Chondrocyte (in vitro differentiated cells): ENCODE data around the gene IFI27L1. TPM values are rescaled to one million over a fixed set of nuclear protein-coding genes. Genes with fewer than 3 reads are reported as not detected.

Experiments
- DNase-seq: peaks from one replicate; pipeline ENCODE4 v3.0.0; 2021; ENCODE audit warnings: mixed read lengths, low spot score
- H3K27ac Mint-ChIP-seq: one replicate; pipeline ENCODE4 v1.8.0; 2021; ENCODE audit warnings: mild to moderate bottlenecking, moderate library complexity, mixed read lengths; ENCODE audit not compliant: unreplicated experiment
- H3K27me3 Mint-ChIP-seq: 2 replicates; pipeline ENCODE4 v1.8.0; 2021; ENCODE audit warnings: low read depth, mixed read lengths
- H3K36me3 Mint-ChIP-seq: 2 replicates; pipeline ENCODE4 v1.8.0; 2021; ENCODE audit warnings: low read depth, mixed read lengths
- H3K4me1 Mint-ChIP-seq: 2 replicates; pipeline ENCODE4 v1.8.0; 2021; ENCODE audit warnings: low read depth, mild to moderate bottlenecking, mixed read lengths
- H3K4me3 Mint-ChIP-seq: one replicate; pipeline ENCODE4 v1.8.0; 2021; ENCODE audit warnings: mild to moderate bottlenecking, moderate library complexity, mixed read lengths; ENCODE audit not compliant: unreplicated experiment
- H3K9me3 Mint-ChIP-seq: 2 replicates; pipeline ENCODE4 v1.8.0; 2021; ENCODE audit warnings: low read depth, mixed read lengths
- CTCF ChIP-seq: fragments of 200-600 bp; sonication (generic); IDR thresholded peaks from 2 replicates; pipeline ENCODE4 v1.5.0; 2021; ENCODE audit warnings: antibody characterized with exemption, mild to moderate bottlenecking, moderate library complexity
- total RNA-seq: library from RNA; stranded (reverse); gene quantifications from 3 replicates; pipeline ENCODE4 v1.2.1, GENCODE V29; 2021

IFI27L1 gene
- total RNA-seq, 1 donor from 2014 or later: 33.6 TPM

- H3K27ac Mint-ChIP-seq: no peak overlapping the region
- H3K9me3 Mint-ChIP-seq: no peaks in the 10 kb centered on the region
- no peak for TF ChIP-seq CTCF
- no peak for DNase-seq
- H3K36me3 Mint-ChIP-seq: peaks cover 13% of the 10 kb centered on the region
- H3K4me1 Mint-ChIP-seq: peaks cover 20% of the 10 kb centered on the region
- H3K27me3 Mint-ChIP-seq: no peaks in the 10 kb centered on the region
- no peak overlapping the region for H3K4me3 Mint-ChIP-seq
These were observed 17.9 kb downstream of the IFI27L1 start for GRCh38 chr14:94099006-94099405.

GRCh38 chr14:94100847-94101246 is 19.7 kb downstream of the IFI27L1 start:
- Mint-ChIP-seq H3K27me3 (no peaks in the 10 kb centered on the region), H3K4me1 (peaks cover 20% of the 10 kb centered on the region), H3K4me3 (no peak overlapping the region), H3K36me3 (peaks cover 13% of the 10 kb centered on the region), H3K27ac (peak overlapping the region; percentile 81), H3K9me3 (no peaks in the 10 kb centered on the region)
- no peak for TF ChIP-seq CTCF
- DNase-seq: no peak

- Mint-ChIP-seq H3K27me3 (no peaks in the 10 kb centered on the region), H3K4me3 (no peak overlapping the region), H3K9me3 (no peaks in the 10 kb centered on the region), H3K27ac (no peak overlapping the region), H3K36me3 (peaks cover 13% of the 10 kb centered on the region), H3K4me1 (peaks cover 20% of the 10 kb centered on the region)
- DNase-seq: no peak
- TF ChIP-seq CTCF: no peak
These were observed 20.6 kb downstream of the IFI27L1 start for GRCh38 chr14:94101748-94102147.

GRCh38 chr14:94102768-94103482 is 21.8 kb downstream of the IFI27L1 start:
- H3K27ac Mint-ChIP-seq: no peak overlapping the region
- H3K36me3 Mint-ChIP-seq: peaks cover 8% of the 10 kb centered on the region
- no peaks in the 10 kb centered on the region for H3K9me3 Mint-ChIP-seq
- no peak overlapping the region for H3K4me3 Mint-ChIP-seq
- TF ChIP-seq CTCF: no peak
- H3K27me3 Mint-ChIP-seq: no peaks in the 10 kb centered on the region
- DNase-seq: no peak
- H3K4me1 Mint-ChIP-seq: peaks cover 20% of the 10 kb centered on the region

GRCh38 chr14:94103554-94104150 is 22.5 kb downstream of the IFI27L1 start:
- no peak overlapping the region for H3K4me3 Mint-ChIP-seq
- no peaks in the 10 kb centered on the region for H3K27me3 Mint-ChIP-seq
- no peak overlapping the region for H3K27ac Mint-ChIP-seq
- TF ChIP-seq CTCF: no peak
- peaks cover 4% of the 10 kb centered on the region for H3K36me3 Mint-ChIP-seq
- H3K4me1 Mint-ChIP-seq: peaks cover 20% of the 10 kb centered on the region
- H3K9me3 Mint-ChIP-seq: no peaks in the 10 kb centered on the region
- DNase-seq: no peak
